Measurements from ENCODE around the gene ABCA2.

- TF ChIP-seq GABPA (IDR thresholded peaks at IDR 0.05; ENCODE audit: low read depth): no peak
- TF ChIP-seq, protein P1, sequence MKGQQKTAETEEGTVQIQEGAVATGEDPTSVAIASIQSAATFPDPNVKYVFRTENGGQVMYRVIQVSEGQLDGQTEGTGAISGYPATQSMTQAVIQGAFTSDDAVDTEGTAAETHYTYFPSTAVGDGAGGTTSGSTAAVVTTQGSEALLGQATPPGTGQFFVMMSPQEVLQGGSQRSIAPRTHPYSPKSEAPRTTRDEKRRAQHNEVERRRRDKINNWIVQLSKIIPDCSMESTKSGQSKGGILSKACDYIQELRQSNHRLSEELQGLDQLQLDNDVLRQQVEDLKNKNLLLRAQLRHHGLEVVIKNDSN (IDR thresholded peaks at IDR 0.05; ENCODE audit: borderline replicate concordance, low read depth): no peak
- no peak for TF ChIP-seq RXRA (IDR thresholded peaks at IDR 0.05; ENCODE audit: borderline replicate concordance, low read depth)
- TF ChIP-seq YY1 (IDR thresholded peaks at IDR 0.05; ENCODE audit: low read depth): no peak
Measured at GRCh38 chr9:136978865-136979544, 49.0 kb downstream of the ABCA2 start.

Measured in SK-N-SH (cell line).